A673 (cell line): ENCODE data around the gene GPC1. TPM values are rescaled to one million over a fixed set of nuclear protein-coding genes. Genes with fewer than 3 reads are reported as not detected.

Experiments
- BruUV-seq: library from RNA; stranded (reverse); fragments of 400-500 nt; replicated peaks from 2 replicates; lab custom pipeline; 2021; lab: Mats Ljungman, UMichigan
- CTCF ChIA-PET: fragments of 300-600 bp; sonication (Branson Sonifier 250); formaldehyde crosslinking; loops from one replicate; lab custom pipeline; 2022; ENCODE audit warnings: antibody characterized with exemption; lab: Charles Lee
- POLR2A ChIA-PET: fragments of 300-600 bp; sonication (Branson Sonifier 250); formaldehyde crosslinking; loops from one replicate; lab custom pipeline; 2022; ENCODE audit warnings: antibody characterized with exemption; ENCODE audit not compliant: low non-redundant PET; lab: Charles Lee
- DNase-seq: peaks from one replicate; pipeline ENCODE4 v3.0.0-alpha.2; 2015; ENCODE audit warnings: low spot score
- H3K27ac ChIP-seq: fragments of 200-600 bp; sonication (generic); 2 replicates; pipeline ENCODE4 v1.5.1; 2016; ENCODE audit warnings: mixed run types, low read depth, mild to moderate bottlenecking, mixed read lengths, antibody characterized with exemption, low read length; ENCODE audit not compliant: poor library complexity, severe bottlenecking
- H3K27me3 ChIP-seq: fragments of 200-600 bp; sonication (generic); replicated peaks from 2 replicates; pipeline ENCODE4 v1.6.1; 2017; ENCODE audit warnings: mixed run types, low read depth, mild to moderate bottlenecking, mixed read lengths, antibody characterized with exemption, low read length; ENCODE audit not compliant: insufficient read depth, poor library complexity
- H3K36me3 ChIP-seq: fragments of 200-600 bp; sonication (generic); 2 replicates; pipeline ENCODE4 v1.6.1; 2016; ENCODE audit warnings: mixed run types, mild to moderate bottlenecking, mixed read lengths, antibody characterized with exemption, low read length; ENCODE audit not compliant: insufficient read depth, poor library complexity, severe bottlenecking
- H3K4me1 ChIP-seq: fragments of 200-600 bp; sonication (generic); 2 replicates; pipeline ENCODE4 v1.6.1; 2017; ENCODE audit warnings: mixed run types, mild to moderate bottlenecking, mixed read lengths, antibody characterized with exemption, low read length; ENCODE audit not compliant: insufficient read depth, poor library complexity, severe bottlenecking
- H3K4me3 ChIP-seq: fragments of 200-600 bp; sonication (generic); 2 replicates; pipeline ENCODE4 v1.5.1; 2016; ENCODE audit warnings: low read depth, mixed run types, mild to moderate bottlenecking, mixed read lengths, low read length; ENCODE audit not compliant: poor library complexity, severe bottlenecking
- H3K9me3 ChIP-seq: fragments of 200-600 bp; sonication (generic); 2 replicates; pipeline ENCODE4 v1.6.1; 2016; ENCODE audit warnings: mixed run types, low read depth, mild to moderate bottlenecking, mixed read lengths, antibody characterized with exemption, low read length; ENCODE audit not compliant: poor library complexity, severe bottlenecking
- CTCF ChIP-seq: fragments of 300-800, 200-600 bp; sonication (generic); conservative IDR thresholded peaks from 2 replicates; pipeline ENCODE4 v1.5.1; 2017; ENCODE audit warnings: low read depth, mild to moderate bottlenecking, antibody characterized with exemption, low read length, moderate library complexity, mixed read lengths
- EZH2 ChIP-seq: fragments of 200-600 bp; sonication (generic); IDR thresholded peaks from 2 replicates; pipeline ENCODE4 v1.6.1; 2017; ENCODE audit warnings: borderline replicate concordance, low read depth, mild to moderate bottlenecking, mixed read lengths, antibody characterized with exemption, low read length; ENCODE audit not compliant: poor library complexity, severe bottlenecking
- intact Hi-C: fragments of 100-400 bp; cut with micrococcal nuclease; formaldehyde crosslinking; loops from one replicate; pipeline ENCODE4 v1.10.0; 2022; ENCODE audit not compliant: unreplicated experiment
- total RNA-seq: library from RNA; stranded (reverse); gene quantifications from 2 replicates; pipeline ENCODE4 v1.2.3, GENCODE V29; 2021

The GPC1 gene
- total RNA-seq, 1 experiment from 2014 or later, result 21.2 TPM

GRCh38 chr2:240455272-240455646 lies 19.8 kb downstream of the GPC1 start:
- no TSS peak for BruUV-seq
- Histone ChIP-seq H3K27me3 (peaks cover 7% of the 10 kb centered on the region), H3K4me1 (no peaks in the 10 kb centered on the region)

GRCh38 chr2:240455647-240456446 lies 20.4 kb downstream of the GPC1 start:
- no TSS peak for BruUV-seq

More at GRCh38 chr2:240455272-240455646, 19.8 kb downstream of the GPC1 start:
- TF ChIP-seq EZH2 (no peak), CTCF (no peak)
- intact Hi-C loops, result no loop called here
- DNase-seq, result no peak
- no peaks in the 10 kb centered on the region for H3K36me3 ChIP-seq
- no peaks in the 10 kb centered on the region for H3K9me3 ChIP-seq
- H3K4me3 ChIP-seq, result no peak overlapping the region
- H3K27ac ChIP-seq, result no peak overlapping the region
- ChIA-PET CTCF (no interaction called here), POLR2A (no interaction called here)

GRCh38 chr2:240456447-240457222 lies 21.2 kb downstream of the GPC1 start:
- Histone ChIP-seq H3K4me3 (no peak overlapping the region), H3K27ac (no peak overlapping the region), H3K27me3 (peaks cover 7% of the 10 kb centered on the region), H3K9me3 (no peaks in the 10 kb centered on the region), H3K36me3 (no peaks in the 10 kb centered on the region), H3K4me1 (no peaks in the 10 kb centered on the region)
- intact Hi-C loops, result no loop called here
- DNase-seq, result no peak
- ChIA-PET CTCF (no interaction called here), POLR2A (no interaction called here)
- no peak for TF ChIP-seq EZH2
- TF ChIP-seq CTCF, result no peak
- BruUV-seq, result no TSS peak

More at GRCh38 chr2:240455647-240456446, 20.4 kb downstream of the GPC1 start:
- H3K4me1 ChIP-seq, result no peaks in the 10 kb centered on the region
- no peaks in the 10 kb centered on the region for H3K36me3 ChIP-seq
- H3K27ac ChIP-seq, result no peak overlapping the region
- no peak overlapping the region for H3K4me3 ChIP-seq
- POLR2A ChIA-PET, result no interaction called here
- TF ChIP-seq CTCF (no peak), EZH2 (no peak)
- DNase-seq, result no peak
- H3K9me3 ChIP-seq, result no peaks in the 10 kb centered on the region
- peaks cover 7% of the 10 kb centered on the region for H3K27me3 ChIP-seq
- CTCF ChIA-PET, result no interaction called here
- intact Hi-C loops, result no loop called here
